Neuronal stem cell (in vitro differentiated cells): ENCODE data around the gene KCNAB3.
A peak's percentile ranks its signal among the peaks of the same experiment; 100 is the strongest.

Source experiments
- DNase-seq: peaks from one replicate; pipeline ENCODE4 v3.0.0-alpha.2; 2013; ENCODE audit warnings: low spot score
- H2AFZ ChIP-seq: one replicate; pipeline ENCODE4 v1.6.1; 2013; ENCODE audit warnings: mild to moderate bottlenecking, low read length, inconsistent platforms
- H2AK5ac ChIP-seq: 2 replicates; pipeline ENCODE4 v1.6.1; 2013; ENCODE audit warnings: low read depth, mild to moderate bottlenecking, inconsistent platforms, low read length, moderate library complexity, mixed read lengths
- H2BK120ac ChIP-seq: 2 replicates; pipeline ENCODE4 v1.6.1; 2013; ENCODE audit warnings: low read depth, mild to moderate bottlenecking, inconsistent platforms, low read length, moderate library complexity, mixed read lengths
- H2BK12ac ChIP-seq: one replicate; pipeline ENCODE4 v1.6.1; 2013; ENCODE audit warnings: low read length, inconsistent platforms
- H2BK15ac ChIP-seq: 2 replicates; pipeline ENCODE4 v1.6.1; 2013; ENCODE audit warnings: mild to moderate bottlenecking, low read length, inconsistent platforms, mixed read lengths
- H2BK5ac ChIP-seq: one replicate; pipeline ENCODE4 v1.6.1; 2013; ENCODE audit warnings: inconsistent platforms, mild to moderate bottlenecking, low read length, moderate library complexity
- H3K14ac ChIP-seq: one replicate; pipeline ENCODE4 v1.6.1; 2013; ENCODE audit warnings: low read length, inconsistent platforms
- H3K18ac ChIP-seq: 2 replicates; pipeline ENCODE4 v1.6.1; 2013; ENCODE audit warnings: low read length, inconsistent platforms
- H3K23ac ChIP-seq: 2 replicates; pipeline ENCODE4 v1.6.1; 2013; ENCODE audit warnings: low read depth, mild to moderate bottlenecking, mixed read lengths, low read length, inconsistent platforms; ENCODE audit not compliant: poor library complexity
- H3K27ac ChIP-seq: replicated peaks from 3 replicates; pipeline ENCODE4 v1.5.1; 2013; ENCODE audit warnings: low read length, inconsistent platforms
- H3K27me3 ChIP-seq, 3 experiments: 2 replicates each; pipeline ENCODE4 v1.6.1; 2013; ENCODE audit warnings: low read length in 3 of 3, mild to moderate bottlenecking in 2 of 3, inconsistent platforms in 1 of 3, low read depth in 1 of 3, mixed read lengths in 1 of 3, moderate library complexity in 1 of 3; ENCODE audit not compliant: control insufficient read depth in 3 of 3, insufficient read depth in 3 of 3
- H3K36me3 ChIP-seq, 2 donors: replicated peaks in 1 of 2; 2 replicates each; pipeline ENCODE4 v1.6.1; 2013; ENCODE audit warnings: low read length in 2 of 2; ENCODE audit not compliant: control insufficient read depth in 2 of 2, insufficient read depth in 2 of 2
- H3K4ac ChIP-seq: 2 replicates; pipeline ENCODE4 v1.6.1; 2013; ENCODE audit warnings: inconsistent platforms, mild to moderate bottlenecking, low read length, moderate library complexity
- H3K4me1 ChIP-seq, 2 donors: 1 replicate in 1 of 2; 2 replicates in 1 of 2; pipeline ENCODE4 v1.6.1; 2013; ENCODE audit warnings: low read length in 2 of 2, low read depth in 1 of 2; ENCODE audit not compliant: control insufficient read depth in 2 of 2, insufficient read depth in 1 of 2
- H3K4me2 ChIP-seq: one replicate; pipeline ENCODE4 v1.6.1; 2013; ENCODE audit warnings: mild to moderate bottlenecking, low read length, inconsistent platforms; ENCODE audit not compliant: insufficient read depth, poor library complexity, severe bottlenecking
- H3K4me3 ChIP-seq, 2 donors: 2 replicates each; pipeline ENCODE4 v1.5.1; 2013; ENCODE audit warnings: low read length in 2 of 2, mild to moderate bottlenecking in 2 of 2, inconsistent platforms in 1 of 2, moderate library complexity in 1 of 2
- H3K79me1 ChIP-seq: one replicate; pipeline ENCODE4 v1.6.1; 2013; ENCODE audit warnings: low read depth, mild to moderate bottlenecking, inconsistent platforms, low read length, moderate library complexity
- H3K9ac ChIP-seq: one replicate; pipeline ENCODE4 v1.6.1; 2013; ENCODE audit warnings: mild to moderate bottlenecking, low read depth, low read length, inconsistent platforms; ENCODE audit not compliant: poor library complexity
- H3K9me3 ChIP-seq, 2 donors: replicated peaks in 1 of 2; 2 replicates each; pipeline versions ENCODE3 to v1.6.1; 2013; ENCODE audit warnings: low read length in 2 of 2, mild to moderate bottlenecking in 2 of 2, inconsistent platforms in 1 of 2, low read depth in 1 of 2, mixed read lengths in 1 of 2, moderate library complexity in 1 of 2; ENCODE audit not compliant: control insufficient read depth in 2 of 2, insufficient read depth in 1 of 2
- H4K8ac ChIP-seq: one replicate; pipeline ENCODE4 v1.6.1; 2013; ENCODE audit warnings: low read depth, mild to moderate bottlenecking, inconsistent platforms, low read length, moderate library complexity
- H4K91ac ChIP-seq: one replicate; pipeline ENCODE4 v1.6.1; 2013; ENCODE audit warnings: low read length, low read depth, mild to moderate bottlenecking, inconsistent platforms; ENCODE audit not compliant: poor library complexity
- WGBS, 2 donors: extraction: QIAGEN DNeasy Blood & Tissue Kit; methylation state at CpG; one replicate each; pipeline ENCODE4 v1.1.7; 2013; ENCODE audit warnings: missing lambda C conversion rate in 2 of 2, mixed read lengths in 1 of 2; ENCODE audit not compliant: insufficient read length in 2 of 2, insufficient replicate concordance in 1 of 2; ENCODE audit errors: extremely low coverage in 2 of 2; 5-methylcytosine and 5-hydroxymethylcytosine counted together

KCNAB3 gene

DNA sequence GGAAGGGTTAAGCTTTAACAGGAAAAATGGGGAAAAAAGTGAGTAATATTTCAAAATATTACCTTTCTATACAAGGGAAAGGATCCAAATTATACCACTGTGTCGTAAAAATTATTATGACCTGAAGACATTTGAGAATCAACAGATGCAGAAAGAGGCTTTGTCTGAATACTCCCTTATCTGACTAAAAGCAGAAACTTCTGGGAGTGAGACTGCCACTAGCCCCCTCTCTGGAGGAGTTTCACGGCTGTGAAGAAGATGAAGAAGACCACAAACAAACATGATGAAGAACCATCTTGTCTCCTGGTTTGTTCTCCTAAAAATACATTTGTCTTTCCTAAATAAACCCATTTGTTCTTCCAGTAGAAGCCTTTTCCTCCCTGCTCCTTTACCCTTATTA, 31.8 kb upstream of the KCNAB3 start:
- Histone ChIP-seq H3K23ac (no peak overlapping the region), H4K8ac (no peak overlapping the region), H3K4ac (no peak overlapping the region), H3K27me3 (no peaks in the 10 kb centered on the region), H3K4me3 (no peak overlapping the region), H2AFZ (no peak overlapping the region), H3K9ac (no peak overlapping the region), H2BK5ac (no peak overlapping the region), H3K9me3 (no peaks in the 10 kb centered on the region), H3K79me1 (no peaks in the 10 kb centered on the region), H3K4me2 (no peak overlapping the region), H3K14ac (no peak overlapping the region), H2AK5ac (no peak overlapping the region), H3K4me1 (no peaks in the 10 kb centered on the region), H3K27ac (no peak overlapping the region), H4K91ac (no peak overlapping the region), H2BK120ac (no peak overlapping the region), H3K18ac (no peak overlapping the region), H2BK12ac (no peak overlapping the region), H2BK15ac (no peak overlapping the region), H3K36me3 (no peaks in the 10 kb centered on the region)
- no CpG with 5 or more reads among the region's 2 CpGs for WGBS, 2 donors
- no peak for DNase-seq

- H3K18ac ChIP-seq, result no peak overlapping the region
- WGBS, 2 donors, result no CpG with 5 or more reads among the region's 9 CpGs
- no peak overlapping the region for H3K23ac ChIP-seq
- no peak overlapping the region for H2AK5ac ChIP-seq
- no peaks in the 10 kb centered on the region for H3K27me3 ChIP-seq
- no peak overlapping the region for H4K91ac ChIP-seq
- no peaks in the 10 kb centered on the region for H3K4me1 ChIP-seq
- H2BK12ac ChIP-seq, result no peak overlapping the region
- no peaks in the 10 kb centered on the region for H3K9me3 ChIP-seq
- H3K4me3 ChIP-seq, result no peak overlapping the region
- H2BK120ac ChIP-seq, result no peak overlapping the region
- no peak overlapping the region for H3K4me2 ChIP-seq
- H2BK15ac ChIP-seq, result no peak overlapping the region
- H4K8ac ChIP-seq, result no peak overlapping the region
- H3K9ac ChIP-seq, result no peak overlapping the region
- no peak overlapping the region for H3K14ac ChIP-seq
- H3K4ac ChIP-seq, result no peak overlapping the region
- no peak overlapping the region for H2AFZ ChIP-seq
- H3K27ac ChIP-seq, result no peak overlapping the region
- no peak overlapping the region for H2BK5ac ChIP-seq
- no peaks in the 10 kb centered on the region for H3K36me3 ChIP-seq
- H3K79me1 ChIP-seq, result no peaks in the 10 kb centered on the region
- no peak for DNase-seq
These were observed 30.0 kb upstream of the KCNAB3 start for GRCh38 chr17:7959503-7960253.

GRCh38 chr17:7956228-7956965, 26.7 kb upstream of the KCNAB3 start:
- Histone ChIP-seq H3K4ac (no peak overlapping the region), H2BK12ac (no peak overlapping the region), H3K4me3 (peak overlapping the region in 1 of 2 donors; percentile 36), H3K79me1 (no peaks in the 10 kb centered on the region), H3K27ac (no peak overlapping the region), H2AFZ (no peak overlapping the region), H3K23ac (no peak overlapping the region), H3K4me2 (no peak overlapping the region), H3K9ac (no peak overlapping the region), H4K91ac (no peak overlapping the region), H3K18ac (no peak overlapping the region), H2AK5ac (no peak overlapping the region), H3K14ac (no peak overlapping the region), H3K27me3 (no peaks in the 10 kb centered on the region), H3K4me1 (no peaks in the 10 kb centered on the region), H2BK120ac (no peak overlapping the region), H2BK15ac (no peak overlapping the region), H2BK5ac (no peak overlapping the region), H4K8ac (no peak overlapping the region), H3K9me3 (no peaks in the 10 kb centered on the region), H3K36me3 (no peaks in the 10 kb centered on the region)
- no peak for DNase-seq
- no CpG with 5 or more reads among the region's 11 CpGs for WGBS, 2 donors

DNA sequence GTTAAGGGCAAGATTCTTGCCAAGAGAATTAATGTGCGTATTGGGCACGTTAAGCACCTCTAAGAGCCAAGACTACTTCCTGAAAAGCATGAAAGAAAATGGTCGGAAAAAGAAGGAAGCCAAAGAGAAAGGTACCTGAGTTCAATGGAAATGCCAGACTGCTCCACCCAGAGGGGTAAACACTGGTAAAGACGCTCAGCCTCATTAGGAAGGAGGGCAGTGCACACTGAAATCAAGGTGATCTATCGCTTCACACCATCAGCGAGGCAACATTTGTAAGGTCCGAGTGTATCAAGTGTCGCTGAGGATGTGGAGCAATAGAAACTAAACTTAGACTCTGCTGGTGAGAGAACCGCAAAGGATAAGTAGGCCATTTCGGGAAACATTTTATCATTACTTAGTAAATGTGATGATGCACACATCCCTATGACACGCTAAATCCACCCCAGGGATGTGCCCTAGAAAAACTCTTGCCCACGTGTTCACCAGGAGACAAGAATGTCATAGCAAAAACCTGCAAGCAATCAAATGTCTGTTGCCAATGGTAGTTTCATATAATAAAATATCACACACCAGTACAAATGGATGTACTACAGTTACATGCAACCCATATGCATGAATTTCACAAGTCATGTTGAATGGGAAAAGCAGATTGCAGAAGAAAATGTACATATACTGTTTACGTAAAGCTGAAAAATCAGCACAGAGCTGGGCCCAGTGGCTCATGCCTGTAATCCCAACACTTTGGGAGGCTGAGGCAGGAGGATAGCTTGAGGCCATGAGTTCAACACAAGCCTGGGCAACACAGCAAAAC, 26.0 kb upstream of the KCNAB3 start:
- H3K4me1 ChIP-seq, result no peaks in the 10 kb centered on the region
- no CpG with 5 or more reads among the region's 13 CpGs for WGBS, 2 donors
- H2BK5ac ChIP-seq, result no peak overlapping the region
- H2BK15ac ChIP-seq, result no peak overlapping the region
- H2BK120ac ChIP-seq, result no peak overlapping the region
- H3K14ac ChIP-seq, result no peak overlapping the region
- H3K9ac ChIP-seq, result no peak overlapping the region
- H3K27ac ChIP-seq, result no peak overlapping the region
- no peak overlapping the region for H4K8ac ChIP-seq
- H3K4ac ChIP-seq, result no peak overlapping the region
- H2BK12ac ChIP-seq, result no peak overlapping the region
- no peaks in the 10 kb centered on the region for H3K9me3 ChIP-seq
- no peaks in the 10 kb centered on the region for H3K79me1 ChIP-seq
- H2AFZ ChIP-seq, result no peak overlapping the region
- H3K23ac ChIP-seq, result no peak overlapping the region
- no peak for DNase-seq
- no peak overlapping the region for H2AK5ac ChIP-seq
- H3K4me3 ChIP-seq, result no peak overlapping the region
- H4K91ac ChIP-seq, result no peak overlapping the region
- no peak overlapping the region for H3K18ac ChIP-seq
- H3K27me3 ChIP-seq, result no peaks in the 10 kb centered on the region
- H3K4me2 ChIP-seq, result no peak overlapping the region
- H3K36me3 ChIP-seq, result peaks cover 0 to under 1% of the 10 kb centered on the region in 2 donors
